Left renal cortex interstitium (tissue), 4 donors: ENCODE measurements around the gene NAA15. TPM values are rescaled to one million over a fixed set of nuclear protein-coding genes. Genes with fewer than 3 reads are reported as not detected.
"Not testable (repeated sequence)": the region's sequence is repeated elsewhere in the genome, so short reads cannot be mapped to it uniquely, and the experiment has no call there.

Experiments used
- DNase-seq, 4 donors: peaks; one replicate each; pipeline ENCODE4 v3.0.0-alpha.2; 2013; ENCODE audit warnings: low read depth in 4 of 4, low spot score in 2 of 4, missing footprints in 1 of 4
- polyA plus RNA-seq, 4 donors: library from polyadenylated mRNA; unstranded; fragments of 120-200 nt; gene quantifications; one replicate each; pipeline ENCODE4 v1.2.1, GENCODE V29; 2013; ENCODE audit not compliant: insufficient read length in 4 of 4

NAA15 gene
- polyA plus RNA-seq, 4 donors = 29.3 to 38.3 (median 35.2) TPM

DNA sequence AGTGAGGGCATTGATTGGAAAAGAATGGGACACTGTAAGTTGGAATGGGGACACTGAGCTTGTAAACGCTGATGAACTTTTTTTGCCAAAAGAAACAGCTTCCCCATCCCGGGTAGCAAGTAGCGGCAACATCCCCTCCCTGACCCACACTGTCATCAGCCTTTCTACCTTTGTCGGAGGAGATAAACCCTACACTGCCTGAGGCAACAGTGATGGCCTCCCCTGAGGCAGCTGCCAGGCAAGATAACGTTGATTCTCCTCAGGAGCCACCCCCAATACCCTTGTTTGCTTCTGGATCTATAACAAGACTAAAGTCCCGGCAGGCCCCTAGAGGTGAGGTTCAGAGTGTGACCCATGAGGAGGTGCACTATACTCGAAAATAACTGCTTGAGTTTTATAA, 142.4 kb downstream of the NAA15 start:
- no peak for DNase-seq

DNA sequence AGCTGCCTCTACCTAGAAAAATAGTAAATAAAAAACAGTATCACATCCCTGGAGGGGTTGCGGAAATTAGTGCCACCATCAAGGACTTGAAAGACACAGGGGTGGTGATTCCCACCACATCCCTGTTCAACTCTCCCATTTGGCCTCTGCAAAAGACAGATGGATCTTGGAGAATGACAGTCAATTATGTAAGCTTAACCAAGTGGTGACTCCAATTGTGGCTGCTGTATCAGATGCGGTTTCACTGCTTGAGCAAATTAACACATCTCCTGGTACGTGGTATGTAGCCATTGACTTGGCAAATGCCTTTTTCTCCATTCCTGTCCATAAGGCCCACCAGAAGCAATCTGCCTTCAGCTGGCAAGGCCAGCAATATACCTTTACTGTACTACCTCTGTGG, 143.6 kb downstream of the NAA15 start:
- DNase-seq = not testable (repeated sequence)

DNA sequence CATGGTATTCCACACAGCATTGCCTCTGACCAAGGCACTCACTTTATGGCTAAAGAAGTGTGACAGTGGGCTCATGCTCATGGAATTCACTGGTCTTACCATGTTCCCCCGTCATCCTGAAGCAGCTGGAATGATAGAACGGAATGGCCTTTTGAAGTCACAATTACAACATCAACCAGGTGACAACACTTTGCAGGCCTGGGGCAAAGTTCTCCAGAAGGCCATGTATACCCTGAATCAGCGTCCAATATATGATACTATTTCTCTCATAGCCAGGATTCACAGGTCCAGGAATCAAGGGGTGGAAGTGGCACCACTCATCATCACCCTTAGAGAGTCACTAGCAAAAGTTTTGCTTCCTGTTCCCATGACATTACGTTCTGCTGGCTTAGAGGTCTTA, 145.8 kb downstream of the NAA15 start:
- not testable (repeated sequence) for DNase-seq

DNA sequence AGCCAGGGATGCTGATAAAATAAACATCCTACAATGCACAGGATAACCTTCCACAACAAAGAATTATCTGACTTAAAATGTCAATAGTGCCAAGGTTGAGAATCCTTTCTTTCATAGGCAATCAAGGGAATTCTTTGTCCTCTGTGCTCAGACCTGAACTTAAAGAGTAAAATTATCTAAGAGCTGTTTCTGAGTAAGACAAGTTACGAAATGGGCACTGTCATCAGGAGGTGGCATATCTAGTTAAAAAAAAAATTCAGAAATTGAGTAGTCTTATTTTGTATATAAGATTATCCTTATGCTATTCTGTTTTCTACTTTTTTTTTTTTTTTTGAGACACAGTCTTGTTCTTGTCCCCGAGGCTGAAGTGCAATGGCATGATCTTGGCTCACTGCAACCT, 149.3 kb downstream of the NAA15 start:
- DNase-seq = no peak

DNA sequence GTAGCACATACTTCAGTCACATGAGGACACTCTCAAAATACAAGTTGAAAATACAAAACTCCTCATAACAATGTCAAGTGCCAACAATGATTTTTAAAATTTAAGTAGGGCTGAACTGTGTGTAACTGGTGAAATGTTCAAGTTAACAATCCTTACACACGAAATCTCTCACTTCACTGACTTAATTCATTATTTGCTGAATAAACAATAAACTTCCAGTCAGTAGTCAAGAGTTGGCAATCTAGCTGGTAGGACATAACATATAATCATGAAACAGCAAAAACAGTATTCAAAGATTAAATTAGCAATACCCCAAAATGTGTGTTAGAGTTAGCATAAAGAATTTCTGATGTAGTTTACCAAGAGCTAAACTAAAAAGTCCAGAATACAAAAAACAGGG, 150.7 kb downstream of the NAA15 start:
- DNase-seq = no peak

DNA sequence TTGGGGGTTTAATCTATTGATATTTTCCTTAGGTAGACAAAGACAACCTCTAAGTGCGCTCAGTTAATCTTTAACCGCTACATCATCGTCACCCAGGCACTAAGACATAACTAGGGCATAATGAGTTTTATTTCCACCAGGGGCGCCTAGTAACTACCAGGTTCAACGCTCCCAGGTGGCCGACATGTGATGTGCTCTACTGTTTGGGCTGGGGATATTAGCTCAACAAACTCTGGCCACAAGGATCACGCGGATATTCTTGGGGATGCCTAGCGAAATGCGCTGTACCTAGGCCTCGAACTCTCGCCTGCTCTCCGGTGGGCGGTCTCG, 151.7 kb downstream of the NAA15 start:
- DNase-seq = peak in 2 of 4 donors; percentile 51 to 60

DNA sequence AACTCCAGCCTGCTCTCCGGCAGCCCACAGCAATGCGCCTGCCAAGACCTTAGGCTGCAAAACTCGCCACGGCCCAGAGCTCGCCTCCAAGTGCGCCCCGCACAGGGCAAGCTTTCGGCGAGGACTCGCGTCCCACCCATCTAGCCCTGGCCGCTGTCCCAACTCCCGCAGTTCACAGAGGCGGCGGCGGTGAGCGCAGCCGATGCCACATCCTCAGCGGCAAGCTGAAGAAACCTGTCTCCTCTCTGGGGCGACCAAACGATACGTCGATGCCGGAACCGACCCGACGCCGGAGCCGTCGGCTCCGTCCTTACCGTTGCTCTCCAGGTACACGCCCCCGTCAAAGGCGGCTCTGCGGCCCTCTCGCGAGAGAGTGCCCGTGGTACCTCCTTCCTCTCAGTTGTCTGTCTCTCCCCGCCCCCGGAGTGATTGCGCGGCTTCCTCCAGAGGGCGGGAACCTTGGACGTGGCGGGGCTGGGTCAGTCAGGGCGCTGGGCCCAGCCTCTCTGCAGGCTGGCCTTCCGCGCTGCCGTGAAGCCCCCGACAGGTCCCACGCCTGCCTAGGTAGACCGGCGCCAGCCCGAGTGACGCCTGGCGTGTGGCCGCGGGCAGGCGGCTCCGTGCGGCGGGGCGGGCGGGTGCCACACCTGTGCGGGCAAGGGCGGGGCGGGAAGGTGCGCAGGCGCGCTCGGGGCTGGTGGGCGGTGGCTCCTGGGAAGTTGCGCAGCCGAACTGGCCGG, 152.2 kb downstream of the NAA15 start:
- DNase-seq = peak; percentile 86 to 93 (median 91)

DNA sequence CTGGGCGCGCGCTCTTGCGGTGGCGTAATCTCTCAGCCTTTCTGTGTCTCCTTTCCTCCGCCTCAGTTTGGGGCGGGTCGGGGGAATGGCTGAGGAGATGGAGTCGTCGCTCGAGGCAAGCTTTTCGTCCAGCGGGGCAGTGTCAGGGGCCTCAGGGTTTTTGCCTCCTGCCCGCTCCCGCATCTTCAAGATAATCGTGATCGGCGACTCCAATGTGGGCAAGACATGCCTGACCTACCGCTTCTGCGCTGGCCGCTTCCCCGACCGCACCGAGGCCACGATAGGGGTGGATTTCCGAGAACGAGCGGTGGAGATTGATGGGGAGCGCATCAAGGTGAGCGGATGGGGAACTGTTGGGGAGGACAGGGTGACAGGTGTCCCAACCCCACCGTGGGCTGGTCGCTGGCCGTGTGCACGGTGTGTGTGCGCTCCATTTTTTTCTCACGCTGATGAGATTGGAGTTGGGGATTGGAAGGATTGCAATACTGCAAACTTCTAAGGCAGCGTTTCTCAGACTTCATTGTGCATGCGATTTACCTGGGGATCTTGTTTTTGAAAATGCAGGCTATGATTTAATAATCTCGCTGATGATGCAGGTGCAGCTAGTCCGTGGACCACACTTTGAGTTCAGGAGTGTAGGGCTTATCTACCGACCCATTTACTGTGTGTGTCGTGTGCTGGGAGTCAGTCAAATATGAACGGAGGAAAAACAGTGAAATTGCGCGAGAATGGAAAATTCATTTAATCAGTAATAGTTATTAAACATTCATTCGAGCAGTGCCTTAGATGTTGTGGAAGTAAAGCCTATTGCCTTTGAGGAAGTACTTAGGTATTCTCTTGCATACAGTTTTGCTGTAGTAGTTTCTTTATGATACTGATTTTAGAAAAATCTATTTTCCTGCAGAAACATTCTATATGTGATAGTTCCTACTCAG, 153.1 kb downstream of the NAA15 start, which contains the start of gene RAB33B:
Gene RAB33B (plus strand): TSS at position 11 of the 935 bp plus-strand sequence. CDS start 75 bp downstream, at position 86.
- DNase-seq = peak in 1 of 4 donors; percentile 18

DNA sequence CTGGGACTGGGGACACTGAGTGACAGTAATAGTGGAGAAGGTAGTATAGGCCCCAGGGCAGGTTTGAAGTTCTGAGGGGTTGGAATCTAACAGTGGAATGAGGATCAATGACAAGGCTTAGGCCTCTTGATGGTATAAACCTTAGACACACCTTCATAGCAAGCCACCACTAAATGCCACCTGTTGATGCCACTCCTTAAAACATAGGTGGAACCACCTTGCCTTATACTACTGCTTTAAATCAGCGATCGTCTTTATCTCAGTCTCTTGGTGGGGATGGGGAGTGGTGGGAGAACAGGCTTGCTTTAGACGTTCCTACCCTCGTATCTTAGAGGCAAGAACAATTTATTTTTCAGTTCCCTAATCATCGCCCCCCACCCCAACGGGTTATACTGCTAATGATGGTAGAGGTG, 153.8 kb downstream of the NAA15 start:
- no peak for DNase-seq

DNA sequence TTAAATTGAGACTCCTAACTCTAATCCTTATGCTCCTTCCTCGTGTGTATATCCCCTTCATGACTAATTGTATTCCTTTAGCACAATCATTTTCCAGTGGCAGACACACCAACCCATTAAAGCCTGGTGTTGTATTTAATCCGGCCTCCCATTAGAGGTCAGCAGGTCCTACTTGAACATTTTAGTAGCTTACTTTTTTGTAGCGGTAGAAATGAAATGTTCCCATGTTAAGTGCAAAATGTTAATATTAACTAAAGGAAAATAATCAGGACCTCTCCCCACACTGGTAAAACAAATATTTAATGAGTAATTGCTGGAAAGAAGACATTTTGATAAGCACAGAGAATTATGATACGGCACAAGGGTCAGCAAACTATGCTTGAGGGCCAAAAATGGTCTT, 156.0 kb downstream of the NAA15 start:
- DNase-seq = no peak

DNA sequence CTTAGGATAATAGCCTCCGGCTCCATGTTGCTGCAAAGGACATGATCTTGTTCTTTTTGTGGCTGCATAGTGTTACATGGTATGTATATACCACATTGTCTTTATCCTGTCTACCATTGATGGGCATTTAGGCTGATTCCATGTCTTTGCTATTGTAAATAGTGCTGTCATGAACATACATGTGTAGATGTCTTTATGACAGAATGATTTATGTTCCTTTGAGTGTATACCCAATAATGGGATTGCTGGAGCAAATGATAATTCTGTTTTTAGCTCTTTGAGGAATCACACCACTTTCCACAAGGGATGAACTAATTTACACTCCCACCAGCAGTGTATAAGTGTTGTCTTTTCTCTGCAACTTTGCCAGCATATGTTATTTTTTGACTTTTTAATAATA, 157.2 kb downstream of the NAA15 start:
- DNase-seq = no peak

DNA sequence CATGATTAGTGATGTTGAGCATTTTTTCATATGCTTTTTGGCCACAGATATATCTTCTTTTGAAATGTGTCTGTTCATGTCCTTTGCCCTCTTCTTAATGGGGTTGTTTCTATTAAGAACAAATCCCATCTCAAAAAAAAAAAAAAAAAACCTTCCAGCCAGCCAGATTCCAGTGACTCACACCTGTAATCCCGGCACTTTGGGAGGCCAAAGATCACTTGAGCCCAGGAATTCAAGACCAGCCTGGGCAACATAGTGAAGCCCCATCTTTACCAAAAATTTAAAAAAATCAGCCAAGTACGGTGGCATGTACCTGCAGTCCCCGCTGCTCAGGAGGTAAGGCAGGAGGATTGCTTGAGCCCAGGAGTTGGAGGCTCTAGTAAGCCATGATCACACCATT, 157.7 kb downstream of the NAA15 start:
- no peak for DNase-seq

DNA sequence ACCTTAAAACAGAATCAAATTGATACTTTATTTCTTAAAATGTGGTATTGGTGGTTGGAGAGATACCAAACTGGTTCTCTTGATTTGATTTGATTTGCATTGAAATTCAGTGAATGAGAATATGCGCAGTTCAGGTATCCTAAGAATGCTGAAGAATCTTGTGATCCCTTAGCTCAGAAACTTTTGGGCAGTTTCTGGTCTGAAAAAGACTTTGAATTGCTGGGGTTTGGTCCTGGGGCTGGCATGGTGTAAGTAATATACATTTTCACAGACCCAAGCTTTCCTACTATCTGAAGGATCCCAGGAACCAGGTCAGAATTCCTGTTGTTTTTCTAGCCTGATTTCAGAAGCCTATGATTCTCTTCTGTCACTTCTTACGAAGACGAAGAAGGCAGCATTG, 159.3 kb downstream of the NAA15 start:
- DNase-seq = no peak

DNA sequence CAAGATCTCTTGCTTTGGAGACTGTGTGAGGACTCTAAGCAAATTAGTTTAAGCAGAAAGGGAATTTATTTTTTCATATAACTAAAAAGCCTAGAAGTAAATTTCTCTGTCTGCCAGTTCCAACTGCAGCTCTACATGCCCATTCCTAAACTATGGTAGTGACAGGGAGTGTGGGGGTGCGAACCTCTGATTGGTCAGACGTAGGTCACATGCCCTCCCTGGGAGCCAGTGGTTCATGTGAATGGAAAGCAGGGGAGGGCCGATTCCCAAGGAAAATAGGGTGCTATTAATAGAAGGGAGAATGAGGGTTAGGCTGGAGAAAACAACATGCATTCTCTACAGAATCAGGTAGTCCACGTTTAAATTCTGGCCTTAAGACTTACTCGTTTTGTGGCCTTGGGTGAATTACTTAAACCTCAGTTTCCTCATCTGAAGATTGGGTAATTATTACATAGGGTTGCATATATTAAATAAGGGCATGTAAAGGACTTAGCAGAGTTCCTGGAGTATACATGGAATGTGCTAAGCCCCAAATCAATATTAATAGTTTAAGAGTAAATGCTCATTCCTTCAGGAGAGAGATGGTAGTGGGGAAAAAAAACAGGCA, 159.8 kb downstream of the NAA15 start:
- DNase-seq = no peak

DNA sequence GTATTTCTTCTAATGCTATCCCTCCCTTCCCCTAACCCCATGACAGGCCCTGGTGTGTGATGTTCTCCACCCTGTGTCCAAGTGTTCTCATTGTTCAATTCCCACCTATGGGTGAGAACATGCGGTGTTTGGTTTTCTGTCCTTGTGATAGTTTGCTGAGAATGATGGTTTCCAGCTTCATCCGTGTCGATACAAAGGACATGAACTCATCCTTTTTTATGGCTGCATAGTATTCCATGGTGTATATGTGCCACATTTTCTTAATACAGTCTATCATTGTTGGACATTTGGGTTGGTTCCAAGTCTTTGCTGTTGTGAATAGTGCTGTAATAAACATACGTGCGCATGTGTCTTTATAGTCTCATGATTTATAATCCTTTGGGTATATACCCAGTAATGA, 163.2 kb downstream of the NAA15 start:
- not testable (repeated sequence) for DNase-seq

DNA sequence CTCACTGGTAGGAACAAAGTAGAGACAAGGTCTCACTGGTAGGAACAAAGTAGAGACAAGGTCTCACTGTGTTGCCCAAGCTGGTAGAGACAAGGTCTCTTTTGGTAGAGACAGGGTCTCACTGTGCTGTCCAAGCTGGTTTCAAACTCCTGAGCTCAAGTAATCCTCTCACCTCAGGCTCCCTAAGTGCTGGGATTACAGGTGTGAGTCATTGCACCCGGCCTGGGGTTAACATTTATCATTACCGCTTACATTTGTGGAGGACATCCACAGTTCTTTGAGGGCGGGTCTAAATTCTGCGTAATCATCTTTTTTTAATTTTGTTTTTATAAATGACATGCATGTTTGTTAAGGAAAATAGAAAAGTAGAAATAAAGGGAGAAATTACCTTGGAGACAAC, 164.6 kb downstream of the NAA15 start:
- no peak for DNase-seq

DNA sequence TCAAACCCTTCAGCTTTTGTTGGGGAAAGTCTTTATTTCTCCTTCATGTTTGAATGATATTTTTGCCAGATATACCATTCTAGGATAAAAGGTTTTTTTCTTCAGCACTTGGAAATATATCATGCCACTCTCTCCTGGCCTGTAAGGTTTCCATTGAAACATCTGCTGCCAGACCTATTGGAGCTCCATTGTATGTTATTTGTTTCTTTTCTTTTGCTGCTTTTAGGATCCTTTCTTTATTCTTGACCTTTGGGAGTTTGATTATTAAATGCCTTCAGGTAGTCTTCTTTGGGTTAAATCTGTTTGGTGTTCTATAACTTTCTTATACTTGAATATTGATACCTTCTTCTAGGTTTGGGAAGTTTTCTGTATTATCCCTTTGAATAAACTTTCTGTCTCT, 167.5 kb downstream of the NAA15 start:
- not testable (repeated sequence) for DNase-seq

DNA sequence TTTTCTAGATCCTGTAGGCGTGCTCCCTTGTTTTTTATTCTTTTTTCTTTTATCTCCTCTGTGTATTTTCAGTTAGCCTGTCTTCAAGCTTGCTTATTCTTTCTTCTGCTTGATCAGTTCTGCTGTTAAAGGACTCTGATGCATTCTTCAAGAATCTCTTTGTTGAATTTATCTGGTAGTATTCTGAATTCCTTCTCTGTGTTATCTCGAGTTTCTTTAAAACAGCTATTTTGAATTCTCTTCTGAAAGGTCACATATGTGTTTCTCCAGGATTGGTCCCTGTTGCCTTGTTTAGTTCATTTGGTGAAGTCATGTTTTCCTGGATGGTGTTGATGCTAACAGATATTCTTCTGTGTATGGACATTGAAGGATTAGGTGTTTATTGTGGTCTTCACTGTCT, 167.9 kb downstream of the NAA15 start:
- DNase-seq = no peak
